Spleen (tissue), 11 donors: ENCODE results near the gene SEPHS2. TPM values are rescaled to one million over a fixed set of nuclear protein-coding genes. Genes with fewer than 3 reads are reported as not detected.
"Not testable (repeated sequence)": the region's sequence is repeated elsewhere in the genome, so short reads cannot be mapped to it uniquely, and the experiment has no call there.

Experiments
- DNase-seq: peaks from one replicate; pipeline ENCODE4 v3.0.0-alpha.2; 2020
- H3K27ac ChIP-seq, 8 donors: fragments of 200-600 bp; sonication (generic) in 7 of 8; 1 replicate in 4 of 8; 2 replicates in 4 of 8; pipeline versions ENCODE4 v1.5.0 to v1.8.0; 2016 to 2021; ENCODE audit warnings: inconsistent platforms in 4 of 8, mild to moderate bottlenecking in 4 of 8, moderate library complexity in 1 of 8
- H3K27me3 ChIP-seq, 7 donors: fragments of 200-600 bp; sonication (generic) in 6 of 7; replicated peaks in 1 of 7; 1 replicate in 4 of 7; 2 replicates in 3 of 7; pipeline versions ENCODE4 v1.5.0 to v1.8.0; 2016 to 2021; ENCODE audit warnings: inconsistent platforms in 3 of 7, mild to moderate bottlenecking in 1 of 7
- H3K36me3 ChIP-seq, 6 donors: fragments of 200-600 bp; sonication (generic) in 5 of 6; 1 replicate in 4 of 6; 2 replicates in 2 of 6; pipeline versions ENCODE4 v1.5.0 to v1.8.0; 2016 to 2021; ENCODE audit warnings: inconsistent platforms in 2 of 6
- H3K4me1 ChIP-seq, 6 donors: fragments of 200-600 bp; sonication (generic) in 5 of 6; 1 replicate in 3 of 6; 2 replicates in 3 of 6; pipeline versions ENCODE4 v1.5.0 to v1.8.0; 2016 to 2021; ENCODE audit warnings: inconsistent platforms in 3 of 6
- H3K4me3 ChIP-seq, 8 donors: fragments of 200-600 bp; sonication (generic) in 7 of 8; 1 replicate in 4 of 8; 2 replicates in 4 of 8; pipeline versions ENCODE4 v1.5.0 to v1.8.0; 2016 to 2021; ENCODE audit warnings: inconsistent platforms in 4 of 8, mild to moderate bottlenecking in 4 of 8, moderate library complexity in 2 of 8
- H3K9me3 ChIP-seq, 8 donors: fragments of 200-600 bp; sonication (generic) in 7 of 8; 1 replicate in 4 of 8; 2 replicates in 4 of 8; pipeline versions ENCODE4 v1.5.0 to v1.8.0; 2016 to 2021; ENCODE audit warnings: inconsistent platforms in 4 of 8
- CTCF ChIP-seq, 11 experiments: fragments of 200-600 bp in 7 of 11; fragments of 450-650 bp in 4 of 11; sonication (generic) in 4 of 11; IDR thresholded peaks in 8 of 11; conservative IDR thresholded peaks in 3 of 11; 1 replicate in 7 of 11; 2 replicates in 4 of 11; pipeline versions ENCODE4 v1.4.0 to v1.8.0; 2016 to 2021; ENCODE audit warnings: antibody characterized with exemption in 11 of 11, inconsistent platforms in 4 of 11, mild to moderate bottlenecking in 1 of 11
- POLR2A ChIP-seq, 3 donors: fragments of 450-650 bp; IDR thresholded peaks; one replicate each; pipeline ENCODE4 v1.5.1; 2017; ENCODE audit warnings: antibody characterized with exemption in 3 of 3, mild to moderate bottlenecking in 1 of 3
- POLR2AphosphoS5 ChIP-seq, 3 donors: sonication (generic); formaldehyde crosslinking; IDR thresholded peaks; one replicate each; pipeline ENCODE4 v1.5.1; 2017; ENCODE audit warnings: antibody characterized with exemption in 3 of 3
- WGBS, 5 donors: extraction: QIAGEN DNeasy Blood & Tissue Kit in 3 of 5; methylation state at CpG; one replicate each; pipeline versions ENCODE4 v1.1.5 to v1.1.7; 2013 to 2018; 5-methylcytosine and 5-hydroxymethylcytosine counted together
- intact Hi-C: fragments of 100-400 bp; cut with DNase I; formaldehyde crosslinking; loops from one replicate; pipeline ENCODE4 v1.15.0; 2023; ENCODE audit warnings: low total_unique reads
- polyA plus RNA-seq, 3 donors: library from polyadenylated mRNA; stranded (reverse); fragments of 200-250 nt; gene quantifications; one replicate each; pipeline ENCODE4 v1.2.1, GENCODE V29; 2013
- total RNA-seq, 7 donors: library from RNA; depleted of rRNA in 3 of 7; stranded (reverse); fragments of >200 nt in 3 of 7; fragmentation: NEBNext Ultra II Directional in 4 of 7; extraction: Animal tissue kit (Norgen Biotek cat#: 25700) in 4 of 7; gene quantifications; one replicate each; pipeline versions ENCODE4 v1.1.0 to v1.2.1, GENCODE V29; 2016 to 2021
- donor health status: healthy with polysubstance abuse.
- donor health status: DM: no; HTN: no; CAD: no; lungs with moderate emphysema.
- donor health status: DM: no; HTN: no; CAD: no.
- donor health status: Bipolar disorder and iron deficiency.
- donor health status: healthy.
- donor health status: DM: no; HTN: no; CAD: no.
- donor health status: DM: yes; HTN: yes; CAD: no.

Gene SEPHS2
- total and polyA plus RNA-seq, 10 donors, result 35.5 to 56.0 (median 46.6) TPM

GRCh38 chr16:30470170-30470512 is 24.5 kb upstream of the SEPHS2 start:
- peak overlapping the region; percentile 79 to 92 (median 86) for H3K27ac ChIP-seq

GRCh38 chr16:30464078-30464477 is 18.4 kb upstream of the SEPHS2 start:
- 76 to 90% (median 83%) methylated on average over 7 of the region's 7 CpGs for WGBS, 5 donors
- TF ChIP-seq CTCF (IDR thresholded peaks at IDR 0.05 in 8 of 11, conservative IDR thresholded peaks at IDR 0.05 in 3 of 11), result no peak
- no peak for TF ChIP-seq POLR2AphosphoS5 (IDR thresholded peaks at IDR 0.05)
- TF ChIP-seq POLR2A (IDR thresholded peaks at IDR 0.05), result no peak
- Histone ChIP-seq H3K27ac (no peak overlapping the region), H3K4me3 (no peak overlapping the region), H3K36me3 (no peaks in the 10 kb centered on the region), H3K27me3 (no peaks in the 10 kb centered on the region), H3K4me1 (peaks cover 5 to 40% (median 11%) of the 10 kb centered on the region in 6 donors), H3K9me3 (no peaks in the 10 kb centered on the region)
- intact Hi-C loops, result no loop called here
- DNase-seq, result no peak

More at GRCh38 chr16:30470170-30470512, 24.5 kb upstream of the SEPHS2 start:
- intact Hi-C loops, result no loop called here
- peaks cover 0 to 13% (median 0%) of the 10 kb centered on the region in 7 donors for H3K27me3 ChIP-seq
- H3K9me3 ChIP-seq, result no peaks in the 10 kb centered on the region
- TF ChIP-seq POLR2AphosphoS5 (IDR thresholded peaks at IDR 0.05), result no peak
- no peak for TF ChIP-seq POLR2A (IDR thresholded peaks at IDR 0.05)
- no peak for TF ChIP-seq CTCF (IDR thresholded peaks at IDR 0.05 in 8 of 11, conservative IDR thresholded peaks at IDR 0.05 in 3 of 11)
- WGBS, 5 donors, result 58 to 70% (median 59%) methylated on average over 3 of the region's 3 CpGs
- peaks cover 0 to 13% (median 2%) of the 10 kb centered on the region in 6 donors for H3K36me3 ChIP-seq
- peaks cover 10 to 74% (median 53%) of the 10 kb centered on the region in 6 donors for H3K4me1 ChIP-seq
- DNase-seq, result no peak
- H3K4me3 ChIP-seq, result no peak overlapping the region

- H3K4me3 ChIP-seq, intact Hi-C loops, H3K9me3 ChIP-seq, H3K36me3 ChIP-seq, H3K27me3 ChIP-seq, DNase-seq, H3K27ac ChIP-seq: not testable (repeated sequence)
- WGBS, 5 donors, result 48 to 61% (median 56%) methylated on average over 5 of the region's 5 CpGs
- H3K4me1 ChIP-seq, result peaks cover 6 to 48% (median 21%) of the 10 kb centered on the region in 6 donors
These were observed 15.8 kb upstream of the SEPHS2 start for GRCh38 chr16:30461426-30461825.

GRCh38 chr16:30459456-30459855 is 13.8 kb upstream of the SEPHS2 start:
- intact Hi-C loops, result no loop called here
- WGBS, 5 donors, result 73 to 78% (median 76%) methylated on average over 11 of the region's 11 CpGs
- TF ChIP-seq POLR2A (IDR thresholded peaks at IDR 0.05) (no peak), POLR2AphosphoS5 (IDR thresholded peaks at IDR 0.05) (no peak), CTCF (IDR thresholded peaks at IDR 0.05 in 8 of 11, conservative IDR thresholded peaks at IDR 0.05 in 3 of 11) (no peak)
- no peak overlapping the region for H3K4me3 ChIP-seq
- no peaks in the 10 kb centered on the region for H3K9me3 ChIP-seq
- H3K36me3 ChIP-seq, result no peaks in the 10 kb centered on the region
- peak overlapping the region; percentile 4 to 83 (median 62) for H3K27ac ChIP-seq
- no peaks in the 10 kb centered on the region for H3K27me3 ChIP-seq
- peaks cover 6 to 48% (median 21%) of the 10 kb centered on the region in 6 donors for H3K4me1 ChIP-seq
- DNase-seq, result no peak
